ENCODE data around the gene TRIM17.
"Not testable (repeated sequence)": the region's sequence is repeated elsewhere in the genome, so short reads cannot be mapped to it uniquely, and the experiment has no call there.

TRIM17 gene

GRCh38 chr1:228448372-228448771 lies 31.7 kb upstream of the TRIM17 start:
- no peak for DNase-seq (ENCODE audit: low read depth in 2 of 2)

DNA sequence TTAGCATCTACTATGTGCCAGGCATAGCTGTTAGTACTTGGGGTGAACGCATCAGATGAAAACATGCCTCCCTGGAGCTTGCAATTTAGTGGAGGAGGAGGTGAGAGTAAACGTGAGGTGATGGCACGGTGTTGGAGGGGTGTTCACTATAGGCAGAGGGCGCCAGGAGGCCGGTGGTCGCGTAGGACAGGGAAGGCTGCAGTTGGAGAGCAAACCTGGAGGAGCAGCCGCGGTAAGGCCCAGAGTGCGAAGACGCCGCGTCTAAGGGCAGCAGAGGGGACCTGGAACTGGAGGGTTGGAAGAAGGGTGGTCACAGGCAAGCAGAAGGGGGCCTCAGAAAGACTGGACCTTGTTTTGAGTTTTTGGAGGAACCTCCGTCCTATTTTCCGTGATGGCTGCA lies 30.2 kb upstream of the TRIM17 start:
- DNase-seq (ENCODE audit: low read depth in 2 of 2), result no peak

- DNase-seq (ENCODE audit: low read depth in 2 of 2), result no peak
These were observed 29.4 kb upstream of the TRIM17 start for GRCh38 chr1:228445843-228446650.

GRCh38 chr1:228445490-228445842 lies 28.8 kb upstream of the TRIM17 start:
- DNase-seq (ENCODE audit: low read depth in 2 of 2), result no peak

DNA sequence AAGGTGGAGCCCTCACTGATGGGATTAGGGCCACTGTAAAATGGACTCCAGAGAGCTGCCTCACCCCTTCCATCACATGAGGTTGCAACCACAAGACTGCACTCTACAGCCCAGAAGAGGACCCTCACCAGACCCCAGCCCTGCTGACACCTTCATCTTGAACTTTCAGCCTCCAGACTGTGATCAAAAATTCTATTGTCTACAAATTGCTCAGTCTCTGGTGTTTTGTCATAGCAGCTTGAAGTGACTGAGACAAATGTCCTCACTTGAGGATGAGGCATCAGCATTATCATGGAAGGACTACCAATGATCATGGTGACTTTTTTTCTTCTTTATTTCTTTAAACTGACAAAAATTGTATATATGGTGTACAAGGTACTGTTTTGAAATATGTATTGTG lies 26.7 kb upstream of the TRIM17 start:
- DNase-seq (ENCODE audit: low read depth in 2 of 2), result no peak

DNA sequence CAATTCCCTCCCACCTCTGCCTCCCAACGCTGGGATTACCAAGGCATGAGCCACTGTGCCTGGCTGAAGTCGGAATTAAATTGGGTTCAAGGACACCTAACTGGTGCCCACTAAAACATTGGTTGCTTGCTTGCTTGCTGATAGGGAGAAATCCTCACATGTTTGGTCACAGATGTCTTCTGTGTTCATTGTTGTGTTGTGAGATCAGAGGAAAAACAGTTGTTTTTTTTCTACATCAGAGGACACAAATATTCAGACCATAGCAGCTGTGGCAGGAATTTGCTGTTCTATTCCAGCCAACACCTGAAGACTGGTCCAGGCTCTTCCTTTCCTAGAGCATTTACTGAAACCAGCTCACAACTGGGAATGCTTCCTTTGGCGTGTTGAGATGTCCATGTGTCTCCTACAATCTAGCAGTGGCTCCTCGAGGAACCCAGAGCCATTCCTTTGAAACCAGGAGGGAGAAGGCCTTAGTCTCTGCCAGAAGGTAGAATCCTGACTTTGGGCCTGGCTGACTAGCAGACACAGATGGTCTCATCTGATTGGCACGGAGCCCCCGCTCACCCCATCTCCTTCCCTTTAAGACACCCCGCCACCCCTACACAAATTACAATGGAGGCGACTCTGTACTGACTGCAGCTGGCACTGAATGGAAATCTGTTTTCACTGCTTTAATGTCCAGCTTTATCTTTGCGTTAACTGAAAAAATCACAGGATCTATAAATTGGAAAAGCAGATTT lies 24.3 kb upstream of the TRIM17 start:
- DNase-seq (ENCODE audit: low read depth in 2 of 2), result no peak

DNA sequence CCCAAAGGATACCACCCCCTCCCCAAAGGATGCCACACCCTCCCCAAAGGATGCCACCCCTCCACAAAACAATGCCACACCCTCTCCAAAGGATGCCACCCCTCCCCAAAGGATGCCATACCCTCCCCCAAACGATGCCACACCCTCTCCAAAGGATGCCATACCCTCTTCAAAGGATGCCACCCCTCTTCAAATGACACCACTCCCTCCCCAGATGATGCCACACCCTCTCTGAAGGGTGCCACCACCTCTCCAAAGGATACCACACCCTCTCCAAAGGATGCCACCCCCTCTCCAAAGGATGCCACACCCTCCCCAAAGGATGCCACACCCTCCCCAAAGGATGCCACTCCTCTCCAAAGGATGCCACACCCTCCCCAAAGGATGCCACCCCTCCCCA lies 21.6 kb upstream of the TRIM17 start:
- no peak for DNase-seq (ENCODE audit: low read depth in 2 of 2)

DNA sequence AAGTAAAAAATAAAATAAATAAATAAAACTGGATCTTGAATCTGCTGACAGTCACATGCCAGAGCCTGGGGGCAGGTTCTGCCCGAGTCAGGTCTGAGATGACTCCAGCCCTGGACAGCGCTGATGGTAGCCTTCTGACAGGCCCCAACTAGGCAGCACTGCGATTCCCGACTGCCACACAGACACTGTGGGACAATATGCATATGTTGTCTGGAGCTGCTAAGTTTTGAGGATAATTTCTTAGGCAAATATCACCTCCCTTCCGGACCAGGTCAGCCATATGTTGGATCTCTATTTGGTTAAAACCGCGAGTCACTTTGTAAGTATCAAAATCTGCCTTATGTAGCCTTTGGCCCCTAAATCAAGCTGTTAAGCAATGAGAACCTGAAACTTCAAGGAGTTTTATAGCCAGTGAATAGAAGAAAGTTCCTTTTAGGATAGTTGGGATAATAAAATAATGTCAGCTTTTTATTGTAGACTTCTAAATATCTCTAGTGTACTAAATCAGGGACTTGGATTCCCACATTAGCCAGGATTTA lies 20.8 kb upstream of the TRIM17 start:
- no peak for DNase-seq (ENCODE audit: low read depth in 2 of 2)

DNA sequence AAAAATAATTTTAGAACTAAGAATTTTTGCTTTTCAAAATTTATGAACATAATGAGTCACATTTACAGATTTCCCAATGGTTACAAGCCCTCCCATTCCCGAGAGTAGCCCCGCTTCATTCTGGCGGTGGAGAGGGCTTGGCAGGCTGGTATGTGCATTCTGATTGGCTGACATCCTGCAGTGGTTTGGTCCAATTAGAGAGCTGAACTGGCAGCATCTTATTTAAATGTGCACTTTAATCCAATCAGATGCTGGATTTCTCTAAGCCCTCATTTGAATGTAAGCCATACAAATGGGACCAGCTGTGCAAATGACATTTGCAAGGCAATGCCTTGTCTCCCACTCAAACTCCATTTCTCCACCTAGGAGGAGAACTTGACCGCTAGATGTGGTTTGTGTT lies 18.0 kb upstream of the TRIM17 start:
- DNase-seq (ENCODE audit: low read depth in 2 of 2), result no peak

- DNase-seq (ENCODE audit: low read depth in 2 of 2), result not testable (repeated sequence)
These were observed 16.8 kb upstream of the TRIM17 start for GRCh38 chr1:228433337-228434053.

DNA sequence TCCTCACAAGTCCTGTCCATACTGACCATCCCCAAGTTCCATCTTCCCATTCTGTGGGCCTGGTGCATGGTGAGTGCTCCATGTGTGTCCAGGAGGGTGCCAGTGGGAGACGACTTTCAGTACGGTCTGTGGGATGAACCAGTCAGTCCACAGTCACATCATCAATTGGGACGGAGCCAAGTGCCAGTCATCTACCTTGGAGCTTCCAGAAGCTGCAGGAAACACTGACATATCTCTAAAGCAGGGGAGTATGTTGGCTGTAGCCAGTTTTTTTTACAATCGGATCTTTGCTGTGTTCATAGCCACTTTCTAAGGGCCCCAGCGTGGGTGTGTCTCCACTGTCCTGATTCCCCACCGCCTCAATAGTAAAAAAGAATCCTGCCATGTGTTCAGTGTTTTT lies 13.6 kb upstream of the TRIM17 start:
- no peak for DNase-seq (ENCODE audit: low read depth in 2 of 2)

DNA sequence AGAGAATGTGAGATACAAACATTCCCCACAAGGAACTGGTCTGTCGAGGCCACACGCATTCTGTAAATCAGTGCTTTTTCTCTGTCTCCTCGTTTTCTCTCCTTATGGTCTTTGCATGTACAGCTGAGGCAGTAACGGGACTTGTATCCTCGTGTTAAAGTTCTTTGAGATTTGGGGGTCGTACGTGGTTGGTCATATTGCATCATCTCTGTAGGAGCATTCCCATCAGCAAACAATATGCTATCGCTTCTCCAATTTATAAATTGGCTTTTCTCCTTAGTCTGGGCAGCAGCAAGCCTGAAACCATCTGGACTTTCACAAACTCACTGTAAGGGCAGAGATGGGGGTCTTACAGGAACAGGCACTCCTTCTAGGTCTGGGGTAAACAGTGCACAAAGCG lies 13.0 kb upstream of the TRIM17 start:
- DNase-seq (ENCODE audit: low read depth in 2 of 2), result no peak

- no peak for DNase-seq (ENCODE audit: low read depth in 2 of 2)
These were observed 12.3 kb upstream of the TRIM17 start for GRCh38 chr1:228429007-228429406.

- no peak for DNase-seq (ENCODE audit: low read depth in 2 of 2)
These were observed 11.8 kb upstream of the TRIM17 start for GRCh38 chr1:228428412-228428811.

- no peak for DNase-seq (ENCODE audit: low read depth in 2 of 2)
These were observed 10.0 kb upstream of the TRIM17 start for GRCh38 chr1:228426518-228427175.

DNA sequence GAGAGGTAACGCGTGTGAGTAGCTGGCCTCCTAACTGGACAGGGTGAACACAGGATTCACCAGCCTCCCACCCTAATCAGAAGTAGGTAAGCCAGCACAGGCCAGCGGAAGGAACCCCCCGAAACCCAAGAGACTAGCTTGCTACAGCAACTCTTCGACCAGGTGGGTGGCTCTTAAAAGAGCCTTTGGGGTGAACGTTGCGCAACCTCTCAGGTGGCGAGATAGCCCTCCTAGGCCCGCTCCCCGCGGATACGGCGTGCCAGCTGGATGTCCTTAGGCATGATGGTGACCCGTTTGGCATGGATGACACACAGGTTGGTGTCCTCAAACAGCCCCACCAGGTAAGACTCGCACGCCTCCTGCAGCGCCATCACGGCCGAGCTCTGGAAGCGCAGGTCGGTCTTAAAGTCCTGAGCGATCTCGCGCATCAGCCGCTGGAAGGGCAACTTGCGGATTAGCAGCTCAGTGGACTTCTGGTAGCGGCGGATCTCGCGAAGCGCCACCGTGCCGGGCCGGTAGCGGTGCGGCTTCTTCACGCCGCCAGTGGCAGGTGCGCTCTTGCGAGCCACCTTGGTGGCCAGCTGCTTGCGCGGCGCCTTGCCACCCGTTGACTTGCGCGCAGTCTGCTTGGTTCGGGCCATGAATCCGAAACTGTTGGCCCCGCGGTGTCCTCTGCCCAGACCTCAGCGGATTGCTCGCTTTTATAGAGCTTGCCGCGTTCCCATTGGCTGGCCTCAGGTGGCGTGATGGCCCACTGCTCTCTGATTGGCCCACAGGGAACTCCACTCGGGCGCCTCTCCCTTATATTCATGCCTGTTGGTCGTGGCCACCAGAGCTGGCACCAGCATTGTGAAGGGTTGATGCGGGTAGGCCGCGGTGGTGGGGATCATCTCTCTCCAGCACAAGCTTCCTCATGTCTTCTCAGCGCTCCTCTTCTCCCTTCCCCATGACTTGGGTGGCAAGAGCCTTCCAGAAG lies 8.3 kb upstream of the TRIM17 start:
- DNase-seq (ENCODE audit: low read depth in 2 of 2), result no peak

DNA sequence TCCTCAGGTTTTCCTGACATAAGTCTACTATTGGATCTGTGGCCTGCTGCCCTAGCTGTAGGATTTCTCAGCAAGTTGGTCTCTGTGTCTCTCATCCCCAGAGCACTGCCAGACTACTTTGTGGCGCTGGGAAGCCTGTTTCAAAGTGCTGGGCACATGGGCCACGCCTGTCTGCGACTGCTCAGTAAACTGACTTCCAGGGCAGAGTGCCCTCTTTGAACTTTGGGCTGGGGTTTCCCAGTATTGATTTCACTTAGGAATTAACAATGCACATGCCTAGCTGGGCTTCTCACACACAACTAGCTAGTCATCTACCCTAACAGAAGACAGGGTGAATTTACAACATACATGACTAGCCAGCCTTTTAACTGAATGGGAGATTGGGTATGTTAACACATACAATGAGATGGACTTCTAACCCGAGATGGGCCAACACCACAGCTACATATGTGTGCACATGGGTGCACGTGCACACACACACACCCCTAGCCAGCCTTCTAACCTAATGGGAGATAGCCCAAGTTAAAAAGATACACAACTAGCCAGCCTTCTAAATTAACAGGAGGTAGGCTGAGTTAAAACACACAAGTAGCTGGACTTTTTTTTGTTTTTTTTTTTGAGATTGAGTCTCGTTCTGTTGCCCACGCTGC lies 6.9 kb upstream of the TRIM17 start:
- no peak for DNase-seq (ENCODE audit: low read depth in 2 of 2)

GRCh38 chr1:228420968-228421826 lies 4.5 kb upstream of the TRIM17 start:
- DNase-seq (ENCODE audit: low read depth in 2 of 2), result no peak

- DNase-seq (ENCODE audit: low read depth in 2 of 2), result no peak
These were observed 982 bp upstream of the TRIM17 start for GRCh38 chr1:228417483-228418203.

All from stimulated activated CD8-positive, alpha-beta memory T cell treated with anti-CD3 and anti-CD28 coated beads, Interleukin-15, amount 100 ng/mL, for 4 hours (primary cell).